Measurements from ENCODE around the gene UBE2L3.
"Not testable (repeated sequence)": the region's sequence is repeated elsewhere in the genome, so short reads cannot be mapped to it uniquely, and the experiment has no call there.

GRCh38 chr22:21560657-21561056 lies 6.9 kb upstream of the UBE2L3 start:
- TF ChIP-seq CTCF (IDR thresholded peaks at IDR 0.05; ENCODE audit: insufficient read depth, low read length); POLR2AphosphoS5 (IDR thresholded peaks at IDR 0.05; ENCODE audit: low read depth); REST (IDR thresholded peaks at IDR 0.05; ENCODE audit: insufficient replicate concordance, low read depth): not testable (repeated sequence)
